Mesendoderm (in vitro differentiated cells): ENCODE results near the gene SLX4.

Experiments used
- DNase-seq: peaks from one replicate; pipeline ENCODE4 v3.0.0; 2013
- H2AK5ac ChIP-seq: 2 replicates; pipeline ENCODE4 v1.6.1; 2013; ENCODE audit warnings: low read length, inconsistent platforms
- H2BK120ac ChIP-seq: 2 replicates; pipeline ENCODE4 v1.6.1; 2013; ENCODE audit warnings: low read depth, mild to moderate bottlenecking, low read length, moderate library complexity, mixed read lengths
- H2BK15ac ChIP-seq: replicated peaks from 2 replicates; pipeline ENCODE4 v1.6.1; 2013; ENCODE audit warnings: low read depth, mild to moderate bottlenecking, moderate library complexity
- H2BK5ac ChIP-seq: 2 replicates; pipeline ENCODE4 v1.6.1; 2013; ENCODE audit warnings: low read length, inconsistent platforms
- H3K18ac ChIP-seq: 2 replicates; pipeline ENCODE4 v1.6.1; 2013; ENCODE audit warnings: mild to moderate bottlenecking, low read length, mixed read lengths
- H3K23ac ChIP-seq: one replicate; pipeline ENCODE4 v1.6.1; 2013; ENCODE audit warnings: low read length
- H3K27ac ChIP-seq: 2 replicates; pipeline ENCODE4 v1.5.1; 2013; ENCODE audit warnings: low read depth, mild to moderate bottlenecking, inconsistent platforms, low read length, moderate library complexity
- H3K27me3 ChIP-seq: 2 replicates; pipeline ENCODE4 v1.6.1; 2013; ENCODE audit warnings: low read length, control low read depth, mild to moderate bottlenecking, inconsistent platforms; ENCODE audit not compliant: insufficient read depth, poor library complexity
- H3K36me3 ChIP-seq: 2 replicates; pipeline ENCODE4 v1.6.1; 2013; ENCODE audit warnings: low read length, inconsistent platforms; ENCODE audit not compliant: control insufficient read depth, insufficient read depth
- H3K4ac ChIP-seq: one replicate; pipeline ENCODE4 v1.6.1; 2013; ENCODE audit warnings: low read depth, mild to moderate bottlenecking, low read length, moderate library complexity
- H3K4me1 ChIP-seq: 2 replicates; pipeline ENCODE4 v1.6.1; 2013; ENCODE audit warnings: low read depth, low read length, inconsistent platforms; ENCODE audit not compliant: control insufficient read depth
- H3K4me2 ChIP-seq: 2 replicates; pipeline ENCODE4 v1.6.1; 2013; ENCODE audit warnings: low read length
- H3K4me3 ChIP-seq: 2 replicates; pipeline ENCODE4 v1.5.1; 2013; ENCODE audit warnings: mild to moderate bottlenecking, low read length
- H3K56ac ChIP-seq: one replicate; pipeline ENCODE4 v1.6.1; 2013; ENCODE audit warnings: low read length
- H3K79me1 ChIP-seq: 2 replicates; pipeline ENCODE4 v1.6.1; 2013; ENCODE audit warnings: low read length, inconsistent platforms
- H3K79me2 ChIP-seq: 2 replicates; pipeline ENCODE4 v1.6.1; 2013; ENCODE audit warnings: mild to moderate bottlenecking, low read length; ENCODE audit not compliant: control insufficient read depth, insufficient read depth
- H3K9ac ChIP-seq: 2 replicates; pipeline ENCODE4 v1.6.1; 2013; ENCODE audit warnings: low read length, inconsistent platforms
- H4K5ac ChIP-seq: one replicate; pipeline ENCODE4 v1.6.1; 2013; ENCODE audit warnings: low read length
- H4K8ac ChIP-seq: one replicate; pipeline ENCODE4 v1.6.1; 2013; ENCODE audit warnings: low read depth, mild to moderate bottlenecking, control low read depth, low read length, moderate library complexity
- WGBS: extraction: QIAGEN DNeasy Blood & Tissue Kit; methylation state at CpG from one replicate; pipeline ENCODE4 v1.1.7; 2013; ENCODE audit warnings: low lambda C conversion rate, missing lambda C conversion rate; ENCODE audit not compliant: insufficient coverage; ENCODE audit errors: extremely low coverage; 5-methylcytosine and 5-hydroxymethylcytosine counted together

SLX4 gene

GRCh38 chr16:3584412-3584811, 27.0 kb downstream of the SLX4 start:
- Histone ChIP-seq H3K4me2 (no peak overlapping the region), H3K23ac (no peak overlapping the region), H3K27ac (no peak overlapping the region), H3K4me3 (no peak overlapping the region), H3K27me3 (no peaks in the 10 kb centered on the region), H3K79me1 (no peaks in the 10 kb centered on the region), H4K8ac (no peak overlapping the region), H3K36me3 (peaks cover 8% of the 10 kb centered on the region), H4K5ac (no peak overlapping the region), H3K4ac (no peak overlapping the region), H3K56ac (no peak overlapping the region), H2BK120ac (no peak overlapping the region), H2BK15ac (no peak overlapping the region), H3K79me2 (no peaks in the 10 kb centered on the region), H3K18ac (no peak overlapping the region), H3K4me1 (no peaks in the 10 kb centered on the region), H3K9ac (no peak overlapping the region), H2BK5ac (no peak overlapping the region), H2AK5ac (no peak overlapping the region)
- no peak for DNase-seq
- no CpG with 5 or more reads among the region's 8 CpGs for WGBS

DNA sequence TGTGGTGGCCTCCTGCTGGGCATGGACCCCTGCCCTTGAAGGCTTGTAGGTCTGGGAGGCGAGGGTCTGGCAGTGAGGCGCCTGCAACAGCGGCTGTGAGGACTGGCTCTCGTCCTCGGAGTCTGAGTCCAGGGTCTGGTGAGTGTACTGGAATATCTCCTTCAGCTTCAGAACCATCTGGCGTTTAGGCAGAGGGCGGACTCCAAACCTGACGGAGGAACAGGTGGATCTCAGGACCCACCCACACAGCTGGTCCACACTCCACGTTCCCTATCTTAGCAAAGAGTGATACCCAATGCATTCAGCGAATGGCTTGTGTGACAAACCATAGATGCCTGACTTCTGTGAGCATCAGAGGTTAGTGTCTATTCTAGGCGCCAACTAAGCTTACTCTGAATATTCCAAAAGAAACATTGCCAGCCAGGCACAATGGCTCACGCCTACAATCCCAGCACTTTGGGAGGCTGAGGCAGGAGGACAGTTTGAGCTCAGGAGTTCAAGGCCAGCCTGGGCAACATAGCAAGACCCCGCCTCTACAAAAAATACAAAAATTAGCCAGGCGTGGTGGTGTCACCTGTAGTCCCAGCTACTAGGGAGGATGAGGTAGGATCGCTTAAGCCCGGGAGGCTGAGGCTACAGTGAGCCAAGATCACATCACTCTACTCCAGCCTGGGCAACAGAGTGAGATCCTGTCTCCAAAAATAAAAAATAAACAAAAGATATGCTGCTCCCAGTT, 27.9 kb downstream of the SLX4 start:
- H2BK120ac ChIP-seq = no peak overlapping the region
- no peak overlapping the region for H3K56ac ChIP-seq
- no peak overlapping the region for H3K4me2 ChIP-seq
- no peak overlapping the region for H3K23ac ChIP-seq
- H2AK5ac ChIP-seq = no peak overlapping the region
- H3K18ac ChIP-seq = no peak overlapping the region
- no peak overlapping the region for H4K8ac ChIP-seq
- H4K5ac ChIP-seq = no peak overlapping the region
- H2BK15ac ChIP-seq = no peak overlapping the region
- H3K79me2 ChIP-seq = no peaks in the 10 kb centered on the region
- no CpG with 5 or more reads among the region's 16 CpGs for WGBS
- no peak overlapping the region for H3K9ac ChIP-seq
- H3K4ac ChIP-seq = no peak overlapping the region
- no peak overlapping the region for H3K27ac ChIP-seq
- H3K4me3 ChIP-seq = no peak overlapping the region
- H3K4me1 ChIP-seq = no peaks in the 10 kb centered on the region
- H3K79me1 ChIP-seq = no peaks in the 10 kb centered on the region
- peaks cover 6% of the 10 kb centered on the region for H3K36me3 ChIP-seq
- no peaks in the 10 kb centered on the region for H3K27me3 ChIP-seq
- DNase-seq = no peak
- H2BK5ac ChIP-seq = no peak overlapping the region

- Histone ChIP-seq H3K79me2 (no peaks in the 10 kb centered on the region), H3K4me2 (no peak overlapping the region), H2BK15ac (no peak overlapping the region), H3K9ac (no peak overlapping the region), H3K56ac (no peak overlapping the region), H3K18ac (no peak overlapping the region), H3K23ac (no peak overlapping the region), H3K79me1 (no peaks in the 10 kb centered on the region), H3K4me1 (no peaks in the 10 kb centered on the region), H3K4me3 (no peak overlapping the region), H2BK120ac (no peak overlapping the region), H4K8ac (no peak overlapping the region), H3K27ac (no peak overlapping the region), H3K36me3 (peaks cover 6% of the 10 kb centered on the region), H3K27me3 (no peaks in the 10 kb centered on the region), H3K4ac (no peak overlapping the region), H4K5ac (no peak overlapping the region), H2BK5ac (no peak overlapping the region), H2AK5ac (no peak overlapping the region)
- DNase-seq = no peak
- no CpG with 5 or more reads among the region's 36 CpGs for whole genome bisulfite sequencing
These were observed 28.9 kb downstream of the SLX4 start for GRCh38 chr16:3582276-3583165.

GRCh38 chr16:3581392-3581791, 30.0 kb downstream of the SLX4 start:
- Histone ChIP-seq H2BK120ac (no peak overlapping the region), H3K9ac (no peak overlapping the region), H3K79me2 (no peaks in the 10 kb centered on the region), H3K36me3 (peaks cover 6% of the 10 kb centered on the region), H3K4me3 (no peak overlapping the region), H2BK15ac (no peak overlapping the region), H3K18ac (no peak overlapping the region), H3K4me2 (no peak overlapping the region), H3K4me1 (no peaks in the 10 kb centered on the region), H3K79me1 (no peaks in the 10 kb centered on the region), H3K56ac (no peak overlapping the region), H2AK5ac (no peak overlapping the region), H2BK5ac (no peak overlapping the region), H4K5ac (no peak overlapping the region), H4K8ac (no peak overlapping the region), H3K27ac (no peak overlapping the region), H3K23ac (no peak overlapping the region), H3K27me3 (no peaks in the 10 kb centered on the region), H3K4ac (no peak overlapping the region)
- WGBS = no CpG with 5 or more reads among the region's 10 CpGs
- DNase-seq = no peak

- Histone ChIP-seq H3K79me1 (no peaks in the 10 kb centered on the region), H2AK5ac (no peak overlapping the region), H3K18ac (no peak overlapping the region), H2BK120ac (no peak overlapping the region), H2BK5ac (no peak overlapping the region), H3K79me2 (no peaks in the 10 kb centered on the region), H2BK15ac (no peak overlapping the region), H3K27me3 (no peaks in the 10 kb centered on the region), H4K5ac (no peak overlapping the region), H3K56ac (no peak overlapping the region), H3K27ac (no peak overlapping the region), H4K8ac (no peak overlapping the region), H3K23ac (no peak overlapping the region), H3K36me3 (peaks cover 6% of the 10 kb centered on the region), H3K4me3 (no peak overlapping the region), H3K4ac (no peak overlapping the region), H3K9ac (no peak overlapping the region), H3K4me2 (no peak overlapping the region), H3K4me1 (no peaks in the 10 kb centered on the region)
- WGBS = no CpG with 5 or more reads among the region's 8 CpGs
- DNase-seq = no peak
These were observed 30.7 kb downstream of the SLX4 start for GRCh38 chr16:3580686-3581085.
